Lung (tissue), 12 donors: ENCODE results near the gene XRCC3. TPM values are rescaled to one million over a fixed set of nuclear protein-coding genes. Genes with fewer than 3 reads are reported as not detected.

Experiments
- ATAC-seq: fragments of 200-7000 bp; cut with Tn5 transposase; one replicate; pipeline ENCODE4 v1.9.1; 2020; ENCODE audit warnings: moderate number of reproducible peaks; ENCODE audit not compliant: insufficient read depth, low FRiP score
- DNase-seq, 3 donors: peaks; one replicate each; pipeline ENCODE4 v3.0.0-alpha.2; 2013 to 2017
- H3K27ac ChIP-seq, 2 donors: one replicate each; pipeline ENCODE4 v1.5.1; 2013; ENCODE audit warnings: mild to moderate bottlenecking in 2 of 2, moderate library complexity in 2 of 2, control low read depth in 1 of 2, inconsistent platforms in 1 of 2, low read depth in 1 of 2, low read length in 1 of 2
- H3K27me3 ChIP-seq, 3 donors: one replicate each; pipeline ENCODE4 v1.5.1; 2013; ENCODE audit warnings: low read length in 2 of 3; ENCODE audit not compliant: control insufficient read depth in 3 of 3, insufficient read depth in 3 of 3
- H3K36me3 ChIP-seq, 4 donors: one replicate each; pipeline ENCODE4 v1.5.1; 2013; ENCODE audit warnings: low read length in 4 of 4, mild to moderate bottlenecking in 1 of 4, moderate library complexity in 1 of 4; ENCODE audit not compliant: control insufficient read depth in 4 of 4, insufficient read depth in 4 of 4
- H3K4me1 ChIP-seq, 5 donors: one replicate each; pipeline ENCODE4 v1.5.1; 2013; ENCODE audit warnings: low read length in 5 of 5, mild to moderate bottlenecking in 2 of 5, moderate library complexity in 1 of 5; ENCODE audit not compliant: control insufficient read depth in 5 of 5, insufficient read depth in 5 of 5
- H3K4me3 ChIP-seq: one replicate; pipeline ENCODE4 v1.5.1; 2013; ENCODE audit warnings: mild to moderate bottlenecking, control low read depth, moderate library complexity
- H3K9ac ChIP-seq, 2 donors: one replicate each; pipeline ENCODE4 v1.5.1; 2013; ENCODE audit warnings: low read length in 2 of 2, control low read depth in 1 of 2; ENCODE audit not compliant: insufficient read depth in 1 of 2
- H3K9me3 ChIP-seq, 4 donors: one replicate each; pipeline ENCODE4 v1.5.1; 2013; ENCODE audit warnings: low read length in 3 of 4, mild to moderate bottlenecking in 1 of 4, moderate library complexity in 1 of 4; ENCODE audit not compliant: control insufficient read depth in 4 of 4, insufficient read depth in 3 of 4
- WGBS, 2 donors: extraction: QIAGEN DNeasy Blood & Tissue Kit; methylation state at CpG; one replicate each; pipeline ENCODE4 v1.1.7; 2013; 5-methylcytosine and 5-hydroxymethylcytosine counted together
- polyA plus RNA-seq, 2 donors: library from polyadenylated mRNA; stranded (reverse); fragments of 200-250 nt; gene quantifications; one replicate each; pipeline ENCODE4 v1.2.1, GENCODE V29; 2013
- total RNA-seq, 2 donors: library from RNA; depleted of rRNA in 1 of 2; stranded (reverse); fragments of >200 nt in 1 of 2; gene quantifications; one replicate each; pipeline ENCODE4 v1.2.1, GENCODE V29; 2014 to 2021
- TF ChIP-seq, protein P1 (sequence below): IDR thresholded peaks from 2 replicates; pipeline ENCODE4 v1.5.1; 2012; ENCODE audit warnings: mild to moderate bottlenecking; ENCODE audit errors: control extremely low read depth, extremely low read depth
- donor health status: control.
- donor health status: control.
- donor health status: Bipolar disorder and iron deficiency.
- donor health status: healthy.
- donor health status: DM: yes; HTN: yes; CAD: no.

XRCC3 gene
- total and polyA plus RNA-seq, 4 donors = 4.4 to 10.4 (median 6.0) TPM

DNA sequence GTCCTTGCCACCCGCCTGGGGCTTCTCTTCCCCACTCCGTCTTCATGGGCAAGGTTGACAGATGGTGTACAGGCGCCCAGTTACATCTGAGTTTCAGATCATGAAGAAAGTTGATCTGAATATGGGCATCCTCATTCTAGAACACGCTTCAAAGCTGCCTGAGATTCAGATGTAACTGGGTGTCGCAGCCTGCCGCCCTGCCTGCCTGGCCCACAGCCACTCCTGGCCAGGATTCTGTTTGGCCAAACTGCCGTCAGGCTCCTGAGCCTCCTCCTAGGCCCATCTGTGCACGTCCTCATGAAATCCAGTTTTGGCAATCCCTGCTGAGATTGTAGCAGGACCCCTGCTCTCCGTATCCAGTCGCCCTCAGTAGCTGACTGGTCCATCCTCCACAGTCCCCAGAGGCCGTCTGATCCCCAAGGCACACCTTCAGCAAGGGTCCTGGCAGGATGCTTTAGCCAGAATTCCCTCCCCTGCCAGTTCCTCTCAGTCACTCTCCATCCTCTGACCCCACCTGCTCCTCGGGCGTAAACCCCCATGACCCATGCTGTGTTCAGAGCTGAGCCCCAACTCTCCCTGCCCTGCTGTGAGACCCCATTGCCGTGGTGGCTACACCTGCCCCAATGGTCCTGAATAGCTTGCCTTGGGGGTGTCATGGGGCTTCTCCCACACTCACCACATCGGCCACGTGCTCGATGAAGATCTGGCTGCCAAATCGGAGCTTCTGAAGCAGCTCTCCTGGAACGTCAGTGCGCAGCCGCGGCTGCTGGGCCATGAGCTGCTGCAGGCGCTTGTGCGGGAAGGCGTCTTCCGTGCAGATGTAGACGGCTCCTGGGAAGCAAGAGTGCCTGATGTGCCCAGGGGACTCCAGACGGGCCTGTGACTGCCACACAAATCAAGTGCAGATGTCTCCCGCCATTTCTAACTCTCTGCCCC lies 12.5 kb downstream of the XRCC3 start:
- peaks cover 0 to 15% (median 3%) of the 10 kb centered on the region in 5 donors for H3K4me1 ChIP-seq
- H3K4me3 ChIP-seq = no peak overlapping the region
- H3K36me3 ChIP-seq = peaks cover 2 to 67% (median 27%) of the 10 kb centered on the region in 4 donors
- H3K27me3 ChIP-seq = no peaks in the 10 kb centered on the region
- WGBS, 2 donors = 93 to 94% methylated on average over 29 of the region's 29 CpGs
- H3K27ac ChIP-seq = no peak overlapping the region
- TF ChIP-seq, protein P1, sequence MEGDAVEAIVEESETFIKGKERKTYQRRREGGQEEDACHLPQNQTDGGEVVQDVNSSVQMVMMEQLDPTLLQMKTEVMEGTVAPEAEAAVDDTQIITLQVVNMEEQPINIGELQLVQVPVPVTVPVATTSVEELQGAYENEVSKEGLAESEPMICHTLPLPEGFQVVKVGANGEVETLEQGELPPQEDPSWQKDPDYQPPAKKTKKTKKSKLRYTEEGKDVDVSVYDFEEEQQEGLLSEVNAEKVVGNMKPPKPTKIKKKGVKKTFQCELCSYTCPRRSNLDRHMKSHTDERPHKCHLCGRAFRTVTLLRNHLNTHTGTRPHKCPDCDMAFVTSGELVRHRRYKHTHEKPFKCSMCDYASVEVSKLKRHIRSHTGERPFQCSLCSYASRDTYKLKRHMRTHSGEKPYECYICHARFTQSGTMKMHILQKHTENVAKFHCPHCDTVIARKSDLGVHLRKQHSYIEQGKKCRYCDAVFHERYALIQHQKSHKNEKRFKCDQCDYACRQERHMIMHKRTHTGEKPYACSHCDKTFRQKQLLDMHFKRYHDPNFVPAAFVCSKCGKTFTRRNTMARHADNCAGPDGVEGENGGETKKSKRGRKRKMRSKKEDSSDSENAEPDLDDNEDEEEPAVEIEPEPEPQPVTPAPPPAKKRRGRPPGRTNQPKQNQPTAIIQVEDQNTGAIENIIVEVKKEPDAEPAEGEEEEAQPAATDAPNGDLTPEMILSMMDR = no peak
- no peak overlapping the region for H3K9ac ChIP-seq
- DNase-seq (no peak), ATAC-seq (no peak)
- no peaks in the 10 kb centered on the region for H3K9me3 ChIP-seq

DNA sequence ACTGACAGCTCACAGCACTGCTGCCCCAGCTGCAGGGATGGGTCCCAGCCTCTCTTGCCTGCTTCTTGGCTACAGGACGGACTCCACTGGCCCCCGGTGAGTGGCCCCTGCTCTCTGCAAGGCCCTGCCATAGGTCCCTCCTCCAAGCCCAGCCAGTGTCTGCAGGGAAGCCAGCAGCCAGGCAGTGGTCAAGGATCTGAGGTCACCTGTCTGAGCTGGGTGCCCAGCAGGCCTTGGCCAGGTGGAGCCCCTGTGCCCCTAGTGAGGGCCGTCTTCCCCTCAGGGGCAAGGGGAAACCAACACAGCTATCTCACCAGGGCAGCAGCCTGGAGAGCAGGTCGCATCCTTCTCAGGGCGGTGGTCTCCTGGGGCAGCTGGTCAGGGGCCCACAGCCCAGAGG lies 13.2 kb downstream of the XRCC3 start:
- DNase-seq = no peak
- Histone ChIP-seq H3K4me3 (no peak overlapping the region), H3K9me3 (no peaks in the 10 kb centered on the region), H3K9ac (no peak overlapping the region), H3K27ac (no peak overlapping the region), H3K27me3 (no peaks in the 10 kb centered on the region), H3K4me1 (peaks cover 0 to 21% (median 9%) of the 10 kb centered on the region in 5 donors), H3K36me3 (peaks cover 2 to 69% (median 28%) of the 10 kb centered on the region in 4 donors)
- 77 to 94% methylated on average over 5 of the region's 5 CpGs for WGBS, 2 donors
- TF ChIP-seq, protein P1 = no peak
- no peak for ATAC-seq

DNA sequence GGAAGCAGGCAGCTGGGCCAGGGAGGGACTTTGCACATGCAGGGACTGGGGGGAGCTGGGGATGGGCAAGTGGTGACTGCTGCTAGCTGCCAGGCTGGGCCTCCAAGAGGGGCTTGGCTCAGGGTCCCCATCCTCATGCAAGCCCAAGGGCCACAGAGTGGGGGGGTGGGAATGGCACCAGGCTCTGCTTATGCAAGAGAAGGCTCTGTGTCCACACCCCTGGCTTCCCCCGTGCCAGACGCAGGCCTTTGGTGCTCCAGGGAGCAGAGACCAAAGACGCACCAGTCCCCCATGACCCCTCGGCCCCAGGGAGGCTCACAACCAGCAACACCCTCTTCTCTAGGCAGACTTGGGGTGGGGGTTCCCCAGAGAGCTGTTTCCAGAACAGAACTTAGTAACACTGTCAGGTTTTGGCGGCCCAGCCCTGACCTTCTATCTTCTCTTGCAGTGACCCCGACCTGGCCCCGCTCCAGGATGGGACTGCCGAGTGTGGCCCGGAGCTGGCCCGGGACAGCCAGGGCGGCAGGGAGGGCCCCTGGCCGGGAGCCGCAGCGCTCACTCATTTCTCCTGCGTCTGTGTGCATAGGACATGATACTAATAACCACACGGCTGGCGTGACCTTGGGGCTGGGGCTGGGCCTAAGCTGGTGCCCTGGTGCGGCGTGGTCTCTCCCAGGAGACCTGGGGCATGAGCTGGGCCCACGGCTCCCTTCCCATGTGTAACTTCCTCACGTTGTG lies 14.3 kb downstream of the XRCC3 start:
- TF ChIP-seq, protein P1 = no peak
- no peaks in the 10 kb centered on the region for H3K9me3 ChIP-seq
- ATAC-seq (no peak), DNase-seq (no peak)
- no peak overlapping the region for H3K4me3 ChIP-seq
- H3K27me3 ChIP-seq = no peaks in the 10 kb centered on the region
- peaks cover 0 to 22% (median 20%) of the 10 kb centered on the region in 5 donors for H3K4me1 ChIP-seq
- WGBS, 2 donors = 85 to 90% methylated on average over 21 of the region's 21 CpGs
- H3K36me3 ChIP-seq = peaks cover 2 to 67% (median 27%) of the 10 kb centered on the region in 4 donors
- H3K9ac ChIP-seq = no peak overlapping the region
- H3K27ac ChIP-seq = no peak overlapping the region
